ENCODE data around the gene RNF10.
"Not testable (repeated sequence)": the region's sequence is repeated elsewhere in the genome, so short reads cannot be mapped to it uniquely, and the experiment has no call there.

The RNF10 gene

DNA sequence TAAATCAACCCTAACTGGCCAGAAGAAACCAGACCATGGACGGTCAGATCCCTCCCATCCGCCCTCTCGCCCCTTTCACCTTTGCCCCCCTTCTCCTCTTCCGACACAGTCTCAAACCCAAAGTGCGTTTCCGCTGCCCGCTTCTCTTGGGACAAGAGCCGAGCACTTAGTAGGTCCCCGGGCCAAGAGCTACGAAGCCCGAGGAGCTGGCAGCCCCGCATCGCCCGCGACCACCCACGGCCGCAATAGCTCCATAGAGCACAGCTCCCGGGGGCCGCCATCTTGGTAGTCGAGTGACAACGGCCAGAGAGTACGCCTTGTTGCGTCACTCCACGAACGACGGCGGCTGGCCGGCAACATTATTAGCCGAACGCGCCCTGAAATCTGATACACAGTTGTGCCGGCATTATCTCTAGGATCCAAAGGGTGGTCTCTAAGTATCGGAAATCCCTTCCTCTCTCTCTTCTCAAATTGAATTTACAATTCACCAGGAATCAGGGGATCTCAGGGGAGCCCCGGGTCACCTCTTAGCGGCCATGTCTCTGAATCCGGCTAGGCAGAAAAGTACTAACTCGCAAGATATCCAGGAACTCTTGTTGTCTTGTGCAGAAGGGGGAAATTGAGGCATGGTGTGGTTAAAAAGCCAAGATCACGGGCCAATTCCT lies 5.2 kb upstream of the RNF10 start, which contains the start of gene COQ5:
TSS of gene COQ5 (minus strand) at position 298 of the 665 bp plus-strand sequence. CDS start at position 281, 17 bp downstream.
- peak; percentile 91 for DNase-seq (ENCODE audit: low spot score)

DNA sequence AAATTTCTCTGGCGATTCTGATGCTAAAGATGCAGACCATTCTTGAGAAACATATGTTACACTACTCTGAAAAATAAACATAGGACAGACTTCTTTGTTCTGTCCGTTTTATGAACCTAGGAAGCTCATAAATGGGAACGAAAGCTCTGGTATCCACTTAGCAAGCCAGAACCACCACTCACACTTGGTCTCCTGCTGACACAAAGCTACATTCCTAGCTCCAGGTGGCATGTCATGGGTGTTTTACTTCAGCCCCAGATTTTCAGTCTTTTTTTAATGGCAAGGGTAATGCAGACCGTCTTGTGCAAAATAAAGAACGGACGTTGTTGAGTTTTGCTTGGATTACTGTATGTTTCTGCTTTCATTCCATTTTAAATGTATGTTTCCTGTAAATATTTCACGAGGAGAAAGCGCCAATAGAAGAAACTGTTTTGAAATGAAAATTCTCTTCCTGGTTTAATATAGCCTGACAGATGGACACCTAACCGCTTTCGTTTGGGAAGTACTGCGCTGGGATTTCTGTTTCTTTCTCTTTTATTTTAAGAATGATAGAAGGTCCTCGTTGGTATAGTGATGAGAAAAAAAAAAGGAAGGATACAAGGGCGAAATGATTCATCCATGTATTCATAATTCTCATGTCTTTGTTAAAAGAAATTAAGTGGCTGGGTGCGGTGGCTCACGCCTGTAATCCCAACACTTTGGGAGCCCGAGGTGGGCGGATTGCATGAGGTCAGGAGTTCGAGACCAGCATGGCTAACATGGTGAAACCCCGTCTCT lies 4.3 kb upstream of the RNF10 start:
- no peak for DNase-seq (ENCODE audit: low spot score)

DNA sequence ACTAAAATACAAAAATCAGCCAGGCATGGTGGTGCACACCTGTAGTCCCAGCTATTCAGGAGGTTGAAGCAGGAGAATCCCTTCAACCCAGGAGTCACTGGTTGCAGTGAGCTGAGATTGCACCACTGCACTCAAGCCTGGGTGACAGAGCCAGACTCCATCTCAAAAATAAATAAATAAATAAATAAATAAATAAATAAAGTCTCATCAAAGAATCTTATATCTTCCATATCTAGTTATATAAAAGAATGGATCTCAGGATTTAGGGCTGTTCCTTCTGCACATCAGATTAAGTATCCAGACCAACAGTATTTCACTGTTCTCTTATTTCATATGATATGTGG lies 3.8 kb upstream of the RNF10 start:
- not testable (repeated sequence) for DNase-seq (ENCODE audit: low spot score)

DNA sequence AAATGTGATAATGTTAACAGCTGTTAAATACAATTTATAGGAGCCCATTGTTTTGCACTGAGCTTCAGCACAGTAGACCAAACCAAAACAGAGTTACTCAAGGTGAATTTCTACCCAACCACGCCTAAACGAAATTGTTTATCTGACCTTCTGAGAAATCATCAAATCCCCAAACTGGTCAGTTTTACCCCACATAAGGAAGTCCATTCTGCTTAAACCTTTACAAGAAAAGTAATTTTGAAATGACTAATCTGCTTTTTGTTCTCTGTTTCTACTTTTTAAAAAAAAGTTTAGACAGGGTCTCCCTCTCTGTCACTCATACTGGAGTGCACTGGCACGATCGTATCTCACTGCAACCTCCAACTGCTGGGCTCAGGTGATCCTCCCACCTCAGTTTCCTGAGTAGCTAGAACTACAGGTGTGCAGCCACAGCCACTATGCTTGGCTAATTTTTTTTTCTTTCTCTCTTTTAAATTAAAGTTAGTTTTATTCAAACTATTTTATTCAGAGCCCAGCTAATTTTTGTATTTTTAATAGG lies 1.4 kb upstream of the RNF10 start:
- no peak for DNase-seq (ENCODE audit: low spot score)

- DNase-seq (ENCODE audit: low spot score): peak; percentile 56
Observed at GRCh38 chr12:120534703-120535655, 823 bp downstream of the RNF10 start.

DNA sequence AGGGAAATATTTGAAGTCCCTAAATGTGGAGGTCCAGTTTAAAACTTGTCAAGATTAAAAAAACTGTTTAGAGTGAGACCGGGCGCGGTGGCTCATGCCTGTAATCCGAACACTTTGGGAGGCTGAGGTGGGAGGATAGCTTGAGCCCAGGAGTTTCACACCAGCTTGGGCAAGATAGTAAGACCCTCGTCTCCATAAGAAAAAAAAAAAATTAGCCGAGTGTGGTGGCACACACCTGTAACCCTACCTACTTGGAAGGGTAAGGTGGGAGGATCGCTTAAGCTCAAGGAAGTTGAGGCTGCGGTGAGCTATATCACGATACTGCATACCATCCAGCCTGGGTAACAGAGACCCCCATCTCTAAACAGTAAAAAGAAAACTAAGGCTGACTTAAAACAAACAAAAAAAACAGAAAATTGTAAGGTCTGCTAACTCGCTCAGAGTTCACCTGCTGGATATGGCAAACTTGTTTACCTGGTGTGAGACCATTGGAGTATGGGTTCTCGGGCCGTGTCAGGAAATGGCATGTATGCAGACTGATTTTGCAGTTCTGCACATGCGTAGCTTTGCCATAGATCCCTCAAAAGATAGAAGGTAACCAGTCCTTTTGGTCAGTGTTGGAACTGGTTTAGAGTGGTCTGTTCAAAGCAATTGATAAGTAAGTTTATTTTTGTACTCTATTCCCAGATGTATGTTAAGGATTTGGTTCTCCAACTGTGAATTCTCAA lies 2.1 kb downstream of the RNF10 start:
- peak; percentile 38 for DNase-seq (ENCODE audit: low spot score)

DNA sequence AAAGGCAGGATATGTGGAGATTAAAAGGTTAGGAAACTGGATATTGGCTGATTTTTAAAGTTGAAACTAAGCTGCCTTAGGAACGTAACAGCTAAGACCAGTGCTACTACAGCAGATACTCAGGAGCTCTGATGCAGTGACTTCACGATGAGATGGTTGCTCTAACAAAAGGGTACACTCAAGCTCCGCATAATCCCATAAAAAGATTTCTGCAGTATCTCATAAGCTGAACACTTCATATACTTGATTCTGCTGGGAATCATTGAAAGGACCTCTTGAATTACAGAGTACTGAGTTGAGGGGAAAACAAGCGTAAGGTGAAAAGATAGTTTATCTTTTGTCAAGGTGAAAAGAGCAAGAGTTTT lies 3.7 kb downstream of the RNF10 start:
- DNase-seq (ENCODE audit: low spot score): no peak

DNA sequence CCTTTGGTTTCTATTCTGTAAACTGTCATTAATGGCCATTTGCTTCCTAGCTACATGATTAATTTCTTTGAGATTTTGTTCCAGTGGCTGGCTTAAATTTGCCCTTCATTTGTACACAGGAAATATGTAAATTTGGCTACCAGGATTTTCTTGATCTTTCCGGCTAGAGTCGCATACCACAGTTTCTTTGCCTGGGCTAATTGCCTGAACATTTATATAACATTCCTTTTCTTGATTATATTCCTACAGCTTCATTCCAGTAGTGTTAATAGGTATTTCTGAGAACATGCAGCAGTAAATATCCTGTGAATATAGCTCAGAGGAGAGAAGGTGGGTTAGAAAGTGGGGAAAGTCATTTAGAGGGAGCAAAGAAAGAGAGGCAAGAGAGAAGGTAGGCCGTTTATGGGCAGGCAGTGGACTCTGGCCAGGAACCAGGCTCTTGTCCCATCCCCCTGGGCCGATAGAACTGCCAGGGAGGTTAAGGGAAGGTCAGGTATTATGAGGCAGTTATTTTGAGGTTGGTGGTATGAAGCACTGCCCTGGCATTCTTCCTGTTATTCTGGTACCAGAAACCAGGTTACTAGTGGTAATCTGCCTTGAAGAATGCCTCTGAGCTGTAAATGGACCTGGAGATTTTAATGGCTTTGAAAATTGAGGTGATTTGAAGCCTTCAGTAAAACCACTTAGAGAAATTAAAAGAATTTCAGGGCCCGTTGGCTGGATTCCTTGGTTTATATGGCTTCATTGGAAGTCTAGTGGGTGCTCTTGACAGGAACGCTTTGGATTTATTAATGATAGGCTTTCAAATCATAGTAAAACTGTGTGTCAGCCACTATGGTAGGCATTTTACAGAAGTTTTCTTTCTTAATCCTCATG lies 4.4 kb downstream of the RNF10 start:
- no peak for DNase-seq (ENCODE audit: low spot score)

- no peak for DNase-seq (ENCODE audit: low spot score)
Observed at GRCh38 chr12:120539303-120539702, 5.1 kb downstream of the RNF10 start.

DNA sequence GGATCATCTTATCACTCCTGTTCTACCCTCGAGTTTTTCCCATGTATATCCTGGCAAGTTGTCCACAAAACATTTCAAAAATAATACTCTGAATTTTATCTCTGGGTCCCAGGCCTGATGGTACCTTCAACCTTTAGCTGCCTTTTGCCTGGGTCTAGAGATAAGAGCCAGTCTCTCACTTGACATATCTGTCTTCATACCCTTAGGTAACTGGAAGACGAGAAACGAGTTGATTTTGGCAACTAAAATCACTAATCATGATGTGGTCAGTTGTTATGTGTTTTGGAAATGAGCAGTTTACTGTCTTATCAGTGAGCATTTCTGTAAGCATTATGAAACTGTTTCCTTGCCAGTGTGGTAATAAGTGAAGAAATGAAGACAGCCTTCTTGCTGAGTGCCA lies 6.3 kb downstream of the RNF10 start:
- DNase-seq (ENCODE audit: low spot score): no peak

GRCh38 chr12:120542166-120542565 lies 8.0 kb downstream of the RNF10 start:
- no peak for DNase-seq (ENCODE audit: low spot score)

DNA sequence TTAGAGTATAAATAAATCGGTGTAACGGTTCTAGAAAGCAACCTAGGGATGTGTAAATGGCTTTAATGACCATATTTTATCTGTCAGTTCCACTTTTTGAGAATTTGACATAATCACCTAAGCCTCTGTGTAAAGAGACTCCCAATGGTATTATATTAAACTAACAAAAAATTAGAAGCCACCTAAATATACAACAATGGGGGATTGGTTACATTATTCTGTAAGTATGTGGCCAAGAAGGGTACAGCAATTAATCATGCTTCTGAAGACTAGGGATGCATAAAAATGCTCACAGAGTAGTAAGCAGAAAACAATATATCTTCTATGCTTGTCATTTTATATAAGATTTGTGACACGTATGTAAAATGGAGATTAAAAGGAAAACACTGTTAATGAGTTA lies 10.5 kb downstream of the RNF10 start:
- no peak for DNase-seq (ENCODE audit: low spot score)

DNA sequence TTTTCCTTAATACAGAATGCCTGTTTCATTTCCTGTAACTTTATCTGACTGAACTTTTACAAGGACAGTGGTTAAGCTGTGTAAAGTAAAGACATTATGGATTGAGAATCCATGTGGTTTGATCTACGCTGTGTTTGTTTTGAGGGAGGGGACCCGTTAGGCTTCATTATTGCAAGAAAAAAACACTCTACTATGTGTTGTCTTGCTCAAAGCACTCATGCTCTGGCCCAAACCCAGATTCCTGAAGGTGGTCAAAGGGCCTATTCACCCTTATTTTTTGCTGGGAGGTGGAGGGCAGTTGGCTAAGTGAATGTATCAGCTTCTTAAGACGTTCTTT lies 11.9 kb downstream of the RNF10 start:
- no peak for DNase-seq (ENCODE audit: low spot score)

- DNase-seq (ENCODE audit: low spot score): no peak
Observed at GRCh38 chr12:120554678-120555077, 20.5 kb downstream of the RNF10 start.

DNA sequence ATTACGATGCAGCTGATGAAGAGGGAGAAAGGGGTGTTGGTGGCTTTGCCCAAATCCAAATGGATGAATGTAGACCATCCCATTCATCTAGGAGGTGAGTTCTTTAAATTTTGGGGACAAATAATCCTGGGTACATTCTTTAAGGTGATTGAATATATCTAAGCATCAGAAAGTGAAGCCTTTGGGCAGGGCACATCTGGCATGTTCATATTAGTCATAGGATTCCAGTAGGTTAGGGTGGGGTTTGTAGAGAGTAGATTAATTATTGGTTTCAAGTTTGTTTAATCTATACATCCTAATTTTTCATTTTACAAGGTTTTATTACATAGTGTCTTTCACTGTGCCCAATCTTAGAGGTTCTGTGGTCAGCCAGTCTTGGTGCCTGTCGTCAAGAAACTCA lies 23.4 kb downstream of the RNF10 start:
- no peak for DNase-seq (ENCODE audit: low spot score)

DNA sequence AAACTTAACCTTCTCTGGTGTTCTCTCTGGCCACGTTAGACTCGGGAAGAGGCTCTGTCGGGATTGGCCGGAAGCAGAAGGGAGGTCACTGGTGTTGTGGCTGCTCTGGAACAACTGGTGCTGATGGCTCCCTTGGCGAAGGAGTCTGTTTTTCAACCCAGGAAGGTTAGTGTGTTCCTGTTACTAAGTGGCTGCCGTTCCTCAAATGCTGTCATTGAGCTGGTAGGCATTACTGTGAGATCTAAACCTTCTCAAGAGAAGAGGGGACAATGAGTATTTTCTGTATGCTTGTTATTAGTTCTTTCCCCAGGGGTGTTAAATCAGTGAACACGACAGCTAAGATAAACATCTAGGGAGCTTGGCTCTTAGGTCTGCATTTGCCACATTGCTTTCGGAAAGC lies 28.8 kb downstream of the RNF10 start:
- no peak for DNase-seq (ENCODE audit: low spot score)

GRCh38 chr12:120563495-120563894 lies 29.3 kb downstream of the RNF10 start:
- no peak for DNase-seq (ENCODE audit: low spot score)

DNA sequence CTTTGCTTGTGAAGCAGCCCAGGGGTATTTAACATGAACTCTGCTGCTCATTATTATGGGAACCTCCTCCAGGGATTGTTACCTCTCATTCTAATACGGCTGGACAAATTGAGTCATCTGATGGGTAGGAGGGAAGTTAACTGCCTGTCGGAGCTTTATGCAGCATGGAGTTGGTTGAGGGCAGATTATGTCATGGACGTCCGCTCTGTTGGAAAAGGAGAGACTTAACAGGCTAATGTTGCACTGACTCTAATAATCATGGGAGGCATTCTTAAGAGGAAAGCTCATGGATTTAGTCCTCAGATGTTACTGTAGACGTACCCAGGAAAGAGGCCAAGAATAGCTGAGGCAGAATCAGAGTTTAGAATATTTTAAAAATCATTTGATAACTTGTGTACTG lies 37.1 kb downstream of the RNF10 start:
- DNase-seq (ENCODE audit: low spot score): no peak

GRCh38 chr12:120573560-120573959 lies 39.4 kb downstream of the RNF10 start:
- DNase-seq (ENCODE audit: low spot score): no peak

- DNase-seq (ENCODE audit: low spot score): no peak
Observed at GRCh38 chr12:120574106-120574505, 40.0 kb downstream of the RNF10 start.

DNA sequence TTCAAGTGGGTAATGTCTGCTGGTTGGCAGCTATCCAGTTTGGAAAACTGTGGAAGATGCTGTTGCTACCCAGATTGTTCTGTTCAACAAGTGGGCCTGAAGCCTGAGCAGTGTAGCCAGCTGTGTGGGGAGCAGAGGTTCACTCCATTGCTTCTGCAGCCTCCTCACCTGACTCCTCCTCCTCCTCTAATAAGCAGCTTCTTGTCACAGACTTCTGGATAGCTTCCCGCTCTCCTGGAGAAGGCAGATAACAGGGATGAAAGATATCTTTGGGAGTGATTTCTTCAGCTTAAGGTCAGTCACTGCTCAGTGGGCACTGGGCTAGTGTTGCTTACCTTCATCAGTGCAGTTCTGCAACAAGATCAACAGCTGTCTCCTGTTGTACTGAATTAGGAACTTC lies 45.0 kb downstream of the RNF10 start:
- DNase-seq (ENCODE audit: low spot score): no peak

All from CD4-positive, alpha-beta T cell treated with Interleukin-2 at 100 ng/mL for 4 hours (primary cell).